Measurements from ENCODE around the gene LOXL4.

DNA sequence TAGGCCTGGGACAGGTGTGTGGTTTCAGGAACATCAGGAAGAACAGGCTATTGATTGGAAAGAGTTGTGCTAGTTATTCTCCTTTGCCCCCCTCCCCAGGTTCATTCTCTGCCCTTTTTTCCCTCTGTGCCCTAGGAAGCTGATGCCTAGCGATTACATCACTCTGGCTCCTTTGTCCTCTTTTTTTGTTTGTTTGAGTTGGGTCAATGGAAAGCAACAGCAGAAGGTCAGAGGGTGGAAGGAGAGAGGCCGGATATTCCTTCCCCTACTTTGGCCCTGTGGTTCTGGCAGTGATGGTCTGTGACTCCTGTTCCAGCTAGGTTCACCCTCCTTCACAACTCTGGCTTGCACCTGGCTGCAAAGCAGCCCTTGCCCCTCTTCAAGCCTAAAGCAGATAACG, 18.9 kb downstream of the LOXL4 start:
- TF ChIP-seq, protein P1, sequence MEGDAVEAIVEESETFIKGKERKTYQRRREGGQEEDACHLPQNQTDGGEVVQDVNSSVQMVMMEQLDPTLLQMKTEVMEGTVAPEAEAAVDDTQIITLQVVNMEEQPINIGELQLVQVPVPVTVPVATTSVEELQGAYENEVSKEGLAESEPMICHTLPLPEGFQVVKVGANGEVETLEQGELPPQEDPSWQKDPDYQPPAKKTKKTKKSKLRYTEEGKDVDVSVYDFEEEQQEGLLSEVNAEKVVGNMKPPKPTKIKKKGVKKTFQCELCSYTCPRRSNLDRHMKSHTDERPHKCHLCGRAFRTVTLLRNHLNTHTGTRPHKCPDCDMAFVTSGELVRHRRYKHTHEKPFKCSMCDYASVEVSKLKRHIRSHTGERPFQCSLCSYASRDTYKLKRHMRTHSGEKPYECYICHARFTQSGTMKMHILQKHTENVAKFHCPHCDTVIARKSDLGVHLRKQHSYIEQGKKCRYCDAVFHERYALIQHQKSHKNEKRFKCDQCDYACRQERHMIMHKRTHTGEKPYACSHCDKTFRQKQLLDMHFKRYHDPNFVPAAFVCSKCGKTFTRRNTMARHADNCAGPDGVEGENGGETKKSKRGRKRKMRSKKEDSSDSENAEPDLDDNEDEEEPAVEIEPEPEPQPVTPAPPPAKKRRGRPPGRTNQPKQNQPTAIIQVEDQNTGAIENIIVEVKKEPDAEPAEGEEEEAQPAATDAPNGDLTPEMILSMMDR (IDR thresholded peaks at IDR 0.05) = no peak
- TF ChIP-seq POLR2A (IDR thresholded peaks at IDR 0.05) = no peak
- no peak for TF ChIP-seq EP300 (IDR thresholded peaks at IDR 0.05)
